Erythroblast (primary cell): ENCODE data around the gene SMAD4.

Experiments
- GATA1 ChIP-seq: IDR thresholded peaks from 2 replicates; pipeline ENCODE4 v1.6.1; 2011; ENCODE audit warnings: low read depth, mild to moderate bottlenecking, control low read depth, low read length, moderate library complexity
- POLR2A ChIP-seq: IDR thresholded peaks from 2 replicates; pipeline ENCODE4 v1.6.1; 2011; ENCODE audit warnings: mild to moderate bottlenecking, low read length

GRCh38 chr18:50994031-50994430, 36.0 kb upstream of the SMAD4 start:
- no peak for TF ChIP-seq POLR2A
- no peak for TF ChIP-seq GATA1
